Vagina (tissue), 2 donors: ENCODE measurements around the gene TDRD9.

Experiments
- CTCF ChIP-seq, 3 experiments: fragments of 450-650 bp in 2 of 3; fragments of 200-600 bp in 1 of 3; sonication (generic) in 1 of 3; IDR thresholded peaks; one replicate each; pipeline ENCODE4 v1.5.1; 2017 to 2019; ENCODE audit warnings: antibody characterized with exemption in 3 of 3, mild to moderate bottlenecking in 2 of 3, moderate library complexity in 2 of 3
- POLR2A ChIP-seq, 2 donors: fragments of 450-650 bp; IDR thresholded peaks; one replicate each; pipeline ENCODE4 v1.6.1; 2017; ENCODE audit warnings: antibody characterized with exemption in 2 of 2, mild to moderate bottlenecking in 2 of 2, moderate library complexity in 2 of 2

- TF ChIP-seq POLR2A (IDR thresholded peaks at IDR 0.05) = no peak
- no peak for TF ChIP-seq CTCF (IDR thresholded peaks at IDR 0.05)
Observed at GRCh38 chr14:103915616-103916015, 12.6 kb upstream of the TDRD9 start.
